Measurements from ENCODE around the gene FAM186B. TPM values are rescaled to one million over a fixed set of nuclear protein-coding genes. Genes with fewer than 3 reads are reported as not detected.

Gene FAM186B
- total and polyA plus RNA-seq, 7 donors, result 0.04 to 1.00 (median 0.44) TPM

GRCh38 chr12:49580572-49581535 lies 24.6 kb downstream of the FAM186B start:
- no peak overlapping the region for H3K4me3 ChIP-seq
- intact Hi-C loops (cut with DNase I), result loop anchor here (5.0 kb wide), 3 partner anchors 34 to 224 kb away; partner anchors contain the start of gene KCNH3 (in 1 of the 2)
- H3K4me1 ChIP-seq, result peaks cover 11% of the 10 kb centered on the region
- H3K9me3 ChIP-seq, result no peaks in the 10 kb centered on the region
- H3K27ac ChIP-seq, result peak overlapping the region; percentile 21
- DNase-seq, result peak; percentile 73 to 86
- ATAC-seq, result peak; percentile 82 to 97 (median 92)
- H3K36me3 ChIP-seq (ENCODE audit: insufficient read depth in 1 of 2, low read depth in 1 of 2), result peaks cover 0 to 18% of the 10 kb centered on the region in 2 donors
- 12 to 16% (median 13%) methylated on average over 8 of the region's 8 CpGs for WGBS, 3 donors
- peak; percentile 76 for TF ChIP-seq CTCF (IDR thresholded peaks at IDR 0.05)
- H3K27me3 ChIP-seq (ENCODE audit: insufficient read depth in 3 of 3, low read length in 2 of 3), result no peaks in the 10 kb centered on the region

- Histone ChIP-seq H3K27ac (no peak overlapping the region), H3K9me3 (no peaks in the 10 kb centered on the region), H3K4me3 (no peak overlapping the region), H3K36me3 (ENCODE audit: insufficient read depth in 1 of 2, low read depth in 1 of 2) (peaks cover 0 to 39% of the 10 kb centered on the region in 2 donors), H3K27me3 (ENCODE audit: insufficient read depth in 3 of 3, low read length in 2 of 3) (no peaks in the 10 kb centered on the region), H3K4me1 (peaks cover 11% of the 10 kb centered on the region)
- DNase-seq (peak in 1 of 2 donors; percentile 13), ATAC-seq (no peak)
- WGBS, 3 donors, result 77 to 79% (median 77%) methylated on average over 13 of the region's 13 CpGs
- no peak for TF ChIP-seq CTCF (IDR thresholded peaks at IDR 0.05)
- intact Hi-C loops (cut with DNase I), result loop anchor here in 1 of 2 donors (5.0 kb wide), 1 partner anchor 61 kb away; no protein-coding TSS in a partner anchor
Measured at GRCh38 chr12:49578471-49579112, 26.8 kb downstream of the FAM186B start.

GRCh38 chr12:49577589-49578315 lies 27.7 kb downstream of the FAM186B start:
- ATAC-seq (no peak), DNase-seq (no peak)
- Histone ChIP-seq H3K4me1 (peaks cover 9% of the 10 kb centered on the region), H3K9me3 (no peaks in the 10 kb centered on the region), H3K4me3 (no peak overlapping the region), H3K27me3 (ENCODE audit: insufficient read depth in 3 of 3, low read length in 2 of 3) (no peaks in the 10 kb centered on the region), H3K27ac (no peak overlapping the region), H3K36me3 (ENCODE audit: insufficient read depth in 1 of 2, low read depth in 1 of 2) (peaks cover 0 to 42% of the 10 kb centered on the region in 2 donors)
- intact Hi-C loops (cut with DNase I), result loop anchor here in 1 of 2 donors (5.0 kb wide), 1 partner anchor 60 kb away; no protein-coding TSS in a partner anchor
- 69 to 72% (median 72%) methylated on average over 9 of the region's 9 CpGs for WGBS, 3 donors
- TF ChIP-seq CTCF (IDR thresholded peaks at IDR 0.05), result no peak

GRCh38 chr12:49568442-49569162 lies 36.8 kb downstream of the FAM186B start:
- Histone ChIP-seq H3K27me3 (ENCODE audit: insufficient read depth in 3 of 3, low read length in 2 of 3) (no peaks in the 10 kb centered on the region), H3K4me3 (peak overlapping the region; percentile 99), H3K27ac (peak overlapping the region; percentile 97), H3K9me3 (no peaks in the 10 kb centered on the region), H3K36me3 (ENCODE audit: insufficient read depth in 1 of 2, low read depth in 1 of 2) (peaks cover 5 to 14% of the 10 kb centered on the region in 2 donors), H3K4me1 (peaks cover 42% of the 10 kb centered on the region)
- DNase-seq (no peak), ATAC-seq (no peak)
- TF ChIP-seq CTCF (IDR thresholded peaks at IDR 0.05), result no peak
- 1 to 2% (median 1%) methylated on average over 19 of the region's 19 CpGs for WGBS, 3 donors
- intact Hi-C loops (cut with DNase I), result loop anchor here in 1 of 2 donors (5.0 kb wide), 1 partner anchor 54 kb away; the partner anchor contains the start of gene PRPF40B

Measured in psoas muscle (tissue), 8 donors.